ENCODE results near the gene KCNAB2.

KCNAB2 gene

GRCh38 chr1:6095511-6096242 is 50.0 kb downstream of the KCNAB2 start:
- TF ChIP-seq CTCF (conservative IDR thresholded peaks at IDR 0.05; ENCODE audit: low read length): no peak
- TF ChIP-seq EZH2phosphoT487 (IDR thresholded peaks at IDR 0.05; ENCODE audit: borderline replicate concordance): no peak
- Histone ChIP-seq H3K4me3 (ENCODE audit: low read length, poor library complexity, severe bottlenecking) (no peak overlapping the region), H3K36me3 (ENCODE audit: insufficient read depth, low read length) (peaks cover 79% of the 10 kb centered on the region; the same call in 1 of the 2 replicates), H3K79me2 (ENCODE audit: insufficient read depth, low read length) (no peaks in the 10 kb centered on the region), H3K4me1 (ENCODE audit: insufficient read depth, low read length, poor library complexity, severe bottlenecking) (no peaks in the 10 kb centered on the region), H2AFZ (ENCODE audit: low read length) (no peak overlapping the region), H3K27me3 (ENCODE audit: insufficient read depth, low read length, poor library complexity, severe bottlenecking) (no peaks in the 10 kb centered on the region), H3K4me2 (ENCODE audit: low read depth, low read length, poor library complexity, severe bottlenecking) (no peak overlapping the region), H3K9me2 (replicated peaks; ENCODE audit: low read depth, low read length) (no peaks in the 10 kb centered on the region), H3K9me3 (ENCODE audit: insufficient read depth, low read depth, low read length) (no peaks in the 10 kb centered on the region), H3F3A (ENCODE audit: low read depth) (no peaks in the 10 kb centered on the region), H3K9ac (ENCODE audit: low read depth, low read length, poor library complexity, severe bottlenecking) (no peak overlapping the region), H4K20me1 (ENCODE audit: insufficient read depth, low read length, poor library complexity, severe bottlenecking) (peaks cover 7% of the 10 kb centered on the region)

- Histone ChIP-seq H3K79me2 (ENCODE audit: insufficient read depth, low read length) (no peaks in the 10 kb centered on the region), H3K9me3 (ENCODE audit: insufficient read depth, low read depth, low read length) (no peaks in the 10 kb centered on the region), H3K4me3 (ENCODE audit: low read length, poor library complexity, severe bottlenecking) (no peak overlapping the region), H3K4me2 (ENCODE audit: low read depth, low read length, poor library complexity, severe bottlenecking) (no peak overlapping the region), H3K9me2 (replicated peaks; ENCODE audit: low read depth, low read length) (no peaks in the 10 kb centered on the region), H4K20me1 (ENCODE audit: insufficient read depth, low read length, poor library complexity, severe bottlenecking) (peaks cover 7% of the 10 kb centered on the region), H3K4me1 (ENCODE audit: insufficient read depth, low read length, poor library complexity, severe bottlenecking) (no peaks in the 10 kb centered on the region), H3K9ac (ENCODE audit: low read depth, low read length, poor library complexity, severe bottlenecking) (no peak overlapping the region), H3F3A (ENCODE audit: low read depth) (no peaks in the 10 kb centered on the region), H3K36me3 (ENCODE audit: insufficient read depth, low read length) (peaks cover 73% of the 10 kb centered on the region; the same call in 1 of the 2 replicates), H3K27me3 (ENCODE audit: insufficient read depth, low read length, poor library complexity, severe bottlenecking) (no peaks in the 10 kb centered on the region), H2AFZ (ENCODE audit: low read length) (no peak overlapping the region)
- TF ChIP-seq CTCF (conservative IDR thresholded peaks at IDR 0.05; ENCODE audit: low read length) (no peak), EZH2phosphoT487 (IDR thresholded peaks at IDR 0.05; ENCODE audit: borderline replicate concordance) (no peak)
Measured at GRCh38 chr1:6096243-6097116, 50.8 kb downstream of the KCNAB2 start.

GRCh38 chr1:6097117-6097595 is 51.5 kb downstream of the KCNAB2 start:
- Histone ChIP-seq H3K4me3 (ENCODE audit: low read length, poor library complexity, severe bottlenecking) (no peak overlapping the region), H3K27me3 (ENCODE audit: insufficient read depth, low read length, poor library complexity, severe bottlenecking) (no peaks in the 10 kb centered on the region), H3K4me1 (ENCODE audit: insufficient read depth, low read length, poor library complexity, severe bottlenecking) (no peaks in the 10 kb centered on the region), H3K9me2 (replicated peaks; ENCODE audit: low read depth, low read length) (no peaks in the 10 kb centered on the region), H3K79me2 (ENCODE audit: insufficient read depth, low read length) (no peaks in the 10 kb centered on the region), H3K9ac (ENCODE audit: low read depth, low read length, poor library complexity, severe bottlenecking) (no peak overlapping the region), H3F3A (ENCODE audit: low read depth) (no peaks in the 10 kb centered on the region), H4K20me1 (ENCODE audit: insufficient read depth, low read length, poor library complexity, severe bottlenecking) (peaks cover 4% of the 10 kb centered on the region), H3K4me2 (ENCODE audit: low read depth, low read length, poor library complexity, severe bottlenecking) (no peak overlapping the region), H2AFZ (ENCODE audit: low read length) (no peak overlapping the region), H3K36me3 (ENCODE audit: insufficient read depth, low read length) (peaks cover 67% of the 10 kb centered on the region; the same call in 1 of the 2 replicates), H3K9me3 (ENCODE audit: insufficient read depth, low read depth, low read length) (no peaks in the 10 kb centered on the region)
- TF ChIP-seq CTCF (conservative IDR thresholded peaks at IDR 0.05; ENCODE audit: low read length): no peak
- no peak for TF ChIP-seq EZH2phosphoT487 (IDR thresholded peaks at IDR 0.05; ENCODE audit: borderline replicate concordance)
